NCI-H2227 treated with DMSO at 0.1 percent for 48 hours (cell line): Measurements from ENCODE around the gene ZNF711.
A peak's percentile ranks its signal among the peaks of the same experiment; 100 is the strongest.
"Not testable (repeated sequence)": the region's sequence is repeated elsewhere in the genome, so short reads cannot be mapped to it uniquely, and the experiment has no call there.

Experiments used
- DNase-seq: peaks from one replicate; lab custom pipeline; 2025; lab: John Stamatoyannopoulos, UW

The ZNF711 gene

GRCh38 chrX:85243761-85244449 is at the start of gene ZNF711, which contains the start of gene SATL1:
TSS of gene ZNF711 (plus strand) at chrX:85243991. CDS start at chrX:85247573, 3,582 bp downstream.
TSS of gene SATL1 (minus strand) at chrX:85243779. CDS start at chrX:85108968, 134,811 bp downstream.
- peak; percentile 94 for DNase-seq

GRCh38 chrX:85196319-85196718 is 47.5 kb upstream of the ZNF711 start:
- no peak for DNase-seq

- no peak for DNase-seq
Observed at GRCh38 chrX:85203461-85203970, 40.3 kb upstream of the ZNF711 start.

- no peak for DNase-seq
Observed at GRCh38 chrX:85213792-85214530, 29.8 kb upstream of the ZNF711 start.

GRCh38 chrX:85215946-85216345 is 27.8 kb upstream of the ZNF711 start:
- no peak for DNase-seq

- no peak for DNase-seq
Observed at GRCh38 chrX:85221361-85221760, 22.4 kb upstream of the ZNF711 start.

GRCh38 chrX:85223359-85223758 is 20.4 kb upstream of the ZNF711 start:
- no peak for DNase-seq

GRCh38 chrX:85243155-85243554 is 636 bp upstream of the ZNF711 start:
- peak; percentile 7 for DNase-seq

- DNase-seq: peak; percentile 51
Observed at GRCh38 chrX:85244450-85245211, 840 bp downstream of the ZNF711 start.

- DNase-seq: not testable (repeated sequence)
Observed at GRCh38 chrX:85285286-85285685, 41.5 kb downstream of the ZNF711 start.

- DNase-seq: no peak
Observed at GRCh38 chrX:85288992-85289723, 45.4 kb downstream of the ZNF711 start.

GRCh38 chrX:85303544-85303943 is 59.8 kb downstream of the ZNF711 start:
- no peak for DNase-seq

GRCh38 chrX:85309717-85310116 is 65.9 kb downstream of the ZNF711 start:
- DNase-seq: no peak

GRCh38 chrX:85311348-85311747 is 67.6 kb downstream of the ZNF711 start:
- not testable (repeated sequence) for DNase-seq
